H9 (cell line): ENCODE results near the gene TMCC3. TPM values are rescaled to one million over a fixed set of nuclear protein-coding genes. Genes with fewer than 3 reads are reported as not detected.

Source experiments
- DNase-seq: peaks from one replicate; pipeline ENCODE4 v3.0.0-alpha.2; 2017
- H2AFZ ChIP-seq: one replicate; pipeline ENCODE4 v1.6.1; 2013; ENCODE audit warnings: mild to moderate bottlenecking, low read length, control low read depth, moderate library complexity
- H2AK5ac ChIP-seq: 2 replicates; pipeline ENCODE4 v1.6.1; 2013; ENCODE audit warnings: low read length, control low read depth, mixed read lengths; ENCODE audit not compliant: insufficient read length
- H2BK120ac ChIP-seq: one replicate; pipeline ENCODE4 v1.6.1; 2013; ENCODE audit warnings: low read depth, mild to moderate bottlenecking, low read length, control low read depth, inconsistent platforms; ENCODE audit not compliant: poor library complexity, severe bottlenecking
- H2BK12ac ChIP-seq: 2 replicates; pipeline ENCODE4 v1.6.1; 2013; ENCODE audit warnings: low read length, control low read depth, mixed read lengths, low read depth; ENCODE audit not compliant: insufficient read length
- H2BK15ac ChIP-seq: 2 replicates; pipeline ENCODE4 v1.6.1; 2013; ENCODE audit warnings: low read depth, low read length, control low read depth
- H2BK20ac ChIP-seq: one replicate; pipeline ENCODE4 v1.6.1; 2013; ENCODE audit warnings: low read depth, mild to moderate bottlenecking, low read length, control low read depth, inconsistent platforms; ENCODE audit not compliant: poor library complexity, severe bottlenecking
- H2BK5ac ChIP-seq: 2 replicates; pipeline ENCODE4 v1.6.1; 2013; ENCODE audit warnings: low read length, control low read depth, mixed read lengths; ENCODE audit not compliant: insufficient read length
- H3K14ac ChIP-seq: 2 replicates; pipeline ENCODE4 v1.6.1; 2013; ENCODE audit warnings: low read length, control low read depth; ENCODE audit not compliant: insufficient read depth
- H3K18ac ChIP-seq: 2 replicates; pipeline ENCODE4 v1.6.1; 2013; ENCODE audit warnings: low read depth, mild to moderate bottlenecking, mixed read lengths, low read length, control low read depth; ENCODE audit not compliant: insufficient read length
- H3K23ac ChIP-seq: 2 replicates; pipeline ENCODE4 v1.6.1; 2013; ENCODE audit warnings: low read length, control low read depth, mixed read lengths, low read depth; ENCODE audit not compliant: insufficient read length
- H3K23me2 ChIP-seq: 2 replicates; pipeline ENCODE4 v1.6.1; 2013; ENCODE audit warnings: low read depth, mild to moderate bottlenecking, mixed read lengths, low read length, control low read depth; ENCODE audit not compliant: insufficient read length, poor library complexity, severe bottlenecking
- H3K27ac ChIP-seq: 2 replicates; pipeline ENCODE4 v1.5.1; 2013; ENCODE audit warnings: low read length, control low read depth, mixed read lengths, low read depth; ENCODE audit not compliant: insufficient read length
- H3K27me3 ChIP-seq: 2 replicates; pipeline ENCODE4 v1.6.1; 2013; ENCODE audit warnings: low read length, control low read depth, inconsistent platforms; ENCODE audit not compliant: insufficient read depth
- H3K4ac ChIP-seq: 2 replicates; pipeline ENCODE4 v1.6.1; 2013; ENCODE audit warnings: low read depth, mild to moderate bottlenecking, control low read depth, inconsistent platforms, low read length, moderate library complexity
- H3K4me1 ChIP-seq: 2 replicates; pipeline ENCODE4 v1.6.1; 2013; ENCODE audit warnings: low read length, control low read depth, inconsistent platforms; ENCODE audit not compliant: insufficient read depth
- H3K4me2 ChIP-seq: 2 replicates; pipeline ENCODE4 v1.6.1; 2013; ENCODE audit warnings: low read length, control low read depth, mixed read lengths; ENCODE audit not compliant: insufficient read length, insufficient read depth
- H3K56ac ChIP-seq: 2 replicates; pipeline ENCODE4 v1.6.1; 2013; ENCODE audit warnings: low read depth, mild to moderate bottlenecking, mixed read lengths, low read length, control low read depth; ENCODE audit not compliant: insufficient read length
- H3K79me1 ChIP-seq: 2 replicates; pipeline ENCODE4 v1.6.1; 2013; ENCODE audit warnings: low read depth, mild to moderate bottlenecking, moderate library complexity, low read length, control low read depth, inconsistent platforms; ENCODE audit not compliant: insufficient read depth, poor library complexity, severe bottlenecking
- H3K79me2 ChIP-seq: 2 replicates; pipeline ENCODE4 v1.6.1; 2013; ENCODE audit warnings: low read length, control low read depth, inconsistent platforms; ENCODE audit not compliant: insufficient read depth
- H3K9ac ChIP-seq: 2 replicates; pipeline ENCODE4 v1.6.1; 2013; ENCODE audit warnings: low read length, control low read depth, mixed read lengths; ENCODE audit not compliant: insufficient read length; ENCODE audit errors: extremely low read depth
- H3K9me3 ChIP-seq: one replicate; pipeline ENCODE4 v1.6.1; 2013; ENCODE audit warnings: low read depth, low read length, inconsistent platforms; ENCODE audit not compliant: control insufficient read depth
- H3T11ph ChIP-seq: one replicate; pipeline ENCODE4 v1.6.1; 2013; ENCODE audit warnings: mild to moderate bottlenecking, low read length, control low read depth, inconsistent platforms
- H4K20me1 ChIP-seq: one replicate; pipeline ENCODE4 v1.6.1; 2013; ENCODE audit not compliant: control insufficient read depth, insufficient read length, insufficient read depth
- H4K5ac ChIP-seq: 2 replicates; pipeline ENCODE4 v1.6.1; 2013; ENCODE audit warnings: low read depth, mild to moderate bottlenecking, mixed read lengths, low read length, control low read depth; ENCODE audit not compliant: insufficient read length
- H4K8ac ChIP-seq: replicated peaks from 2 replicates; pipeline ENCODE4 v1.6.1; 2013; ENCODE audit warnings: low read length, control low read depth, mixed read lengths, low read depth; ENCODE audit not compliant: insufficient read length
- H4K91ac ChIP-seq: 2 replicates; pipeline ENCODE4 v1.6.1; 2013; ENCODE audit warnings: low read depth, mild to moderate bottlenecking, moderate library complexity, mixed read lengths, low read length, control low read depth; ENCODE audit not compliant: insufficient read length
- H3K27ac Mint-ChIP-seq, 3 experiments: 2 replicates in 2 of 3; 3 replicates in 1 of 3; pipeline ENCODE4 v1.8.0; 2020 to 2021; ENCODE audit warnings: mixed read lengths in 3 of 3, mild to moderate bottlenecking in 1 of 3, moderate library complexity in 1 of 3
- H3K27me3 Mint-ChIP-seq: 2 replicates; pipeline ENCODE4 v1.8.0; 2021; ENCODE audit warnings: low read depth, mild to moderate bottlenecking, moderate library complexity, mixed read lengths
- H3K36me3 Mint-ChIP-seq, 3 experiments: 2 replicates in 2 of 3; 3 replicates in 1 of 3; pipeline ENCODE4 v1.8.0; 2020 to 2021; ENCODE audit warnings: low read depth in 3 of 3, mixed read lengths in 3 of 3; ENCODE audit not compliant: insufficient read depth in 1 of 3
- H3K4me1 Mint-ChIP-seq, 2 experiments: 2 replicates each; pipeline ENCODE4 v1.8.0; 2020; ENCODE audit warnings: mixed read lengths in 2 of 2
- H3K4me3 Mint-ChIP-seq, 2 experiments: 2 replicates in 1 of 2; 3 replicates in 1 of 2; pipeline ENCODE4 v1.8.0; 2020 to 2021; ENCODE audit warnings: mild to moderate bottlenecking in 2 of 2, mixed read lengths in 2 of 2, moderate library complexity in 1 of 2
- H3K9me3 Mint-ChIP-seq, 2 experiments: 2 replicates in 1 of 2; 3 replicates in 1 of 2; pipeline ENCODE4 v1.8.0; 2020; ENCODE audit warnings: mild to moderate bottlenecking in 2 of 2, mixed read lengths in 2 of 2, moderate library complexity in 1 of 2
- CTCF ChIP-seq: fragments of 200-600 bp; sonication (generic); conservative IDR thresholded peaks from 3 replicates; pipeline ENCODE4 v1.8.0; 2021; ENCODE audit warnings: antibody characterized with exemption, mild to moderate bottlenecking
- WGBS: extraction: QIAGEN DNeasy Blood & Tissue Kit; methylation state at CpG from one replicate; pipeline ENCODE4 v1.1.7; 2013; ENCODE audit warnings: missing lambda C conversion rate, low lambda C conversion rate, mixed read lengths; ENCODE audit not compliant: insufficient read length; ENCODE audit errors: extremely low coverage; 5-methylcytosine and 5-hydroxymethylcytosine counted together
- total RNA-seq: library from RNA; stranded (reverse); gene quantifications from 2 replicates; pipeline ENCODE4 v1.2.1, GENCODE V29; 2021

The TMCC3 gene
- total RNA-seq, 1 experiment from 2014 or later, result 0.87 TPM

GRCh38 chr12:94590428-94590827 lies 59.9 kb downstream of the TMCC3 start:
- H3K9me3 ChIP-seq, result no peaks in the 10 kb centered on the region
- H3K27me3 Mint-ChIP-seq, result peaks cover 3% of the 10 kb centered on the region
- H3K4me3 Mint-ChIP-seq, result no peak overlapping the region; a peak in 1 of 5 replicates
- no peaks in the 10 kb centered on the region for H3K4me1 ChIP-seq
- no peak for TF ChIP-seq CTCF
- H2BK20ac ChIP-seq, result no peak overlapping the region
- H3K4me2 ChIP-seq, result no peak overlapping the region
- H3T11ph ChIP-seq, result no peak overlapping the region
- no peak for DNase-seq
- H2BK5ac ChIP-seq, result no peak overlapping the region
- no peaks in the 10 kb centered on the region for H3K36me3 Mint-ChIP-seq
- no peak overlapping the region for H4K5ac ChIP-seq
- H3K56ac ChIP-seq, result no peak overlapping the region
- no peak overlapping the region for H2AFZ ChIP-seq
- H3K4ac ChIP-seq, result no peak overlapping the region
- H3K27me3 ChIP-seq, result no peaks in the 10 kb centered on the region
- H3K18ac ChIP-seq, result no peak overlapping the region
- no peak overlapping the region for H2BK15ac ChIP-seq
- H4K91ac ChIP-seq, result no peak overlapping the region
- no peaks in the 10 kb centered on the region for H3K9me3 Mint-ChIP-seq
- H3K23ac ChIP-seq, result no peak overlapping the region
- no peak overlapping the region for H4K8ac ChIP-seq
- H3K27ac ChIP-seq, result no peak overlapping the region
- no peak overlapping the region for H3K27ac Mint-ChIP-seq
- no peak overlapping the region for H3K14ac ChIP-seq
- H3K9ac ChIP-seq, result no peak overlapping the region
- H3K79me1 ChIP-seq, result no peaks in the 10 kb centered on the region
- no peak overlapping the region for H2BK120ac ChIP-seq
- no peak overlapping the region for H2BK12ac ChIP-seq
- no peak overlapping the region for H2AK5ac ChIP-seq
- H4K20me1 ChIP-seq, result no peaks in the 10 kb centered on the region
- no CpG with 5 or more reads among the region's 8 CpGs for WGBS
- H3K4me1 Mint-ChIP-seq, result peaks cover 18 to 21% of the 10 kb centered on the region in 2 experiments
- no peaks in the 10 kb centered on the region for H3K79me2 ChIP-seq
- H3K23me2 ChIP-seq, result no peaks in the 10 kb centered on the region
